IPS-NIHi7 (cell line): ENCODE results near the gene GSTM4.
A peak's percentile ranks its signal among the peaks of the same experiment; 100 is the strongest.
"Not testable (repeated sequence)": the region's sequence is repeated elsewhere in the genome, so short reads cannot be mapped to it uniquely, and the experiment has no call there.

Experiments used
- DNase-seq: peaks from one replicate; pipeline ENCODE4 v3.0.0; 2012; ENCODE audit warnings: mixed read lengths; ENCODE audit errors: extremely low spot score

The GSTM4 gene

GRCh38 chr1:109702940-109703339 is 47.0 kb downstream of the GSTM4 start:
- not testable (repeated sequence) for DNase-seq

- peak; percentile 22 for DNase-seq
These were observed 48.3 kb downstream of the GSTM4 start for GRCh38 chr1:109704173-109704572.

DNA sequence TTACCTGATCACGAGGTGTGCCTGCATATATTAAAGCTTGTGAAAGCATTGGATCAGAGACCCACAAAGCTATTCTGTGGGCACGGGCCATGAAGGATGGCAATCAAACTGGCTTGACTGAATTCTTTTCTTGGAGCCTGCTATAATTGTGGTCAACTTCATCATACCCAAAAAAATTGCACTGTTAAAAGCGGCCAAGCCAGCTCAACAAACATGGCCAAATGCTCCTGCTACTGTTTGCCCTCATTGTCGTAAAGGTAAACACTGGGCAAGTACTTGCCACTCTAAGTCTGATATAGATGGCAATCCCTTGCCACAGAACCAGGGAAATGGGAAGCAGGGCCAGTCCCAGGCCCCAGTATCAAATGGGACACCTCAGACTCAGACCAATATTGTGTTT is 49.5 kb downstream of the GSTM4 start:
- DNase-seq = peak; percentile 0

GRCh38 chr1:109708949-109709348 is 53.0 kb downstream of the GSTM4 start:
- not testable (repeated sequence) for DNase-seq

DNA sequence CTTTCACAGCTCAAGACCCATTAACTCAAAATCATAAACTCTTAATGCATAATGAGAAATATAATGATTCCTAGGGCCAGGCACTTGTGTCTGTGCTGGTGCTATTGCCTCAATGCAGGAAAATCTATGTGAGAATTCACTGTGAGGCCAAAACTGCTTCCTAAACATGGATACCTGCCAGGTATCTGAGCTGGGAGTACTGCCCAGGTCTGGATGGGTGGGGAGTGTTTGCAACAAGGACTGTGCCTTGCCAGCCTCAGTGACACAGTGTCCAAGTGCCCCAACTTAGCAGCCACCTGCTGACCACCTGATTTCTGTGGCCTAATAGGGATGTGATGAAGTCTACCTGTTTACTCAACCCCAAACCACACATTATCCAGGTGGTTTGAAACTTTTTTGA is 53.9 kb downstream of the GSTM4 start:
- DNase-seq = not testable (repeated sequence)
